GM23248 (cell line): ENCODE measurements around the gene LRRC2. TPM values are rescaled to one million over a fixed set of nuclear protein-coding genes. Genes with fewer than 3 reads are reported as not detected.

ENCODE experiments used
- DNase-seq: peaks from one replicate; pipeline ENCODE4 v3.0.0-alpha.2; 2015
- H2AFZ ChIP-seq: fragments of 200-600 bp; sonication (generic); 2 replicates; pipeline ENCODE4 v1.6.1; 2016; ENCODE audit warnings: antibody characterized with exemption
- H3F3A ChIP-seq: fragments of 200-600 bp; sonication (generic); 2 replicates; pipeline ENCODE4 v1.6.1; 2016; ENCODE audit warnings: mild to moderate bottlenecking, antibody characterized with exemption, mixed run types; ENCODE audit not compliant: insufficient read depth
- H3K27ac ChIP-seq: fragments of 200-600 bp; sonication (generic); 2 replicates; pipeline ENCODE4 v1.5.1; 2016; ENCODE audit warnings: mild to moderate bottlenecking
- H3K27me3 ChIP-seq: fragments of 200-600 bp; sonication (generic); replicated peaks from 2 replicates; pipeline ENCODE4 v1.6.1; 2016; ENCODE audit warnings: mild to moderate bottlenecking; ENCODE audit not compliant: insufficient read depth
- H3K36me3 ChIP-seq: fragments of 200-600 bp; sonication (generic); 2 replicates; pipeline ENCODE4 v1.6.1; 2016; ENCODE audit warnings: low read depth, mild to moderate bottlenecking
- H3K4me1 ChIP-seq: fragments of 200-600 bp; sonication (generic); 2 replicates; pipeline ENCODE4 v1.6.1; 2016; ENCODE audit warnings: mild to moderate bottlenecking; ENCODE audit not compliant: insufficient read depth
- H3K4me2 ChIP-seq: fragments of 200-600 bp; sonication (generic); one replicate; pipeline ENCODE4 v1.6.1; 2016; ENCODE audit warnings: mild to moderate bottlenecking; ENCODE audit not compliant: unreplicated experiment
- H3K4me3 ChIP-seq: fragments of 200-600 bp; sonication (generic); 2 replicates; pipeline ENCODE4 v1.5.1; 2016; ENCODE audit warnings: mild to moderate bottlenecking
- H3K79me2 ChIP-seq: fragments of 200-600 bp; sonication (generic); 2 replicates; pipeline ENCODE4 v1.6.1; 2016; ENCODE audit warnings: mild to moderate bottlenecking; ENCODE audit not compliant: insufficient read depth
- H3K9ac ChIP-seq: fragments of 200-600 bp; sonication (generic); 2 replicates; pipeline ENCODE4 v1.6.1; 2016; ENCODE audit warnings: mild to moderate bottlenecking
- H3K9me2 ChIP-seq: fragments of 200-600 bp; sonication (generic); 2 replicates; pipeline ENCODE4 v1.6.1; 2016; ENCODE audit warnings: mixed run types, mild to moderate bottlenecking, moderate library complexity; ENCODE audit not compliant: insufficient read depth
- H3K9me3 ChIP-seq: fragments of 200-600 bp; sonication (generic); one replicate; pipeline ENCODE4 v1.6.1; 2017; ENCODE audit warnings: low read depth
- H4K20me1 ChIP-seq: fragments of 200-600 bp; sonication (generic); 2 replicates; pipeline ENCODE4 v1.6.0; 2016; ENCODE audit not compliant: insufficient read depth
- EZH2 ChIP-seq: fragments of 200-600 bp; sonication (generic); IDR thresholded peaks from 2 replicates; pipeline ENCODE4 v1.6.1; 2018; ENCODE audit warnings: antibody characterized with exemption, mild to moderate bottlenecking; ENCODE audit not compliant: insufficient read depth, poor library complexity, severe bottlenecking
- EZH2phosphoT487 ChIP-seq: fragments of 200-600 bp; sonication (generic); IDR thresholded peaks from 2 replicates; pipeline ENCODE4 v1.6.1; 2018; ENCODE audit warnings: antibody characterized with exemption, moderate library complexity, mild to moderate bottlenecking, low read depth; ENCODE audit not compliant: insufficient read depth
- WGBS, 2 experiments: methylation state at CpG; one replicate each; pipeline ENCODE4 v1.1.6; 2015 to 2017; ENCODE audit warnings: low lambda C conversion rate in 2 of 2, low coverage in 1 of 2; ENCODE audit errors: missing lambda C conversion rate in 2 of 2; 5-methylcytosine and 5-hydroxymethylcytosine counted together
- in situ Hi-C: fragments of 300-500 bp; cut with MboI; formaldehyde crosslinking; loops from 2 replicates; pipeline ENCODE4 v1.15.0; 2020
- polyA plus RNA-seq: library from polyadenylated mRNA; unstranded; fragments of >200 nt; fragmentation: Nextera tagmentation; extraction: Ambion mirVana; gene quantifications from 2 replicates; pipeline ENCODE4 v1.2.1, GENCODE V29; 2016
- total RNA-seq: library from RNA; depleted of rRNA; stranded (reverse); fragments of >200 nt; shearing (Covaris generic); gene quantifications from 2 replicates; pipeline ENCODE4 v1.2.3, GENCODE V29; 2014

LRRC2 gene
- total and polyA plus RNA-seq, 2 experiments from 2014 or later: 10.8 to 16.7 TPM

DNA sequence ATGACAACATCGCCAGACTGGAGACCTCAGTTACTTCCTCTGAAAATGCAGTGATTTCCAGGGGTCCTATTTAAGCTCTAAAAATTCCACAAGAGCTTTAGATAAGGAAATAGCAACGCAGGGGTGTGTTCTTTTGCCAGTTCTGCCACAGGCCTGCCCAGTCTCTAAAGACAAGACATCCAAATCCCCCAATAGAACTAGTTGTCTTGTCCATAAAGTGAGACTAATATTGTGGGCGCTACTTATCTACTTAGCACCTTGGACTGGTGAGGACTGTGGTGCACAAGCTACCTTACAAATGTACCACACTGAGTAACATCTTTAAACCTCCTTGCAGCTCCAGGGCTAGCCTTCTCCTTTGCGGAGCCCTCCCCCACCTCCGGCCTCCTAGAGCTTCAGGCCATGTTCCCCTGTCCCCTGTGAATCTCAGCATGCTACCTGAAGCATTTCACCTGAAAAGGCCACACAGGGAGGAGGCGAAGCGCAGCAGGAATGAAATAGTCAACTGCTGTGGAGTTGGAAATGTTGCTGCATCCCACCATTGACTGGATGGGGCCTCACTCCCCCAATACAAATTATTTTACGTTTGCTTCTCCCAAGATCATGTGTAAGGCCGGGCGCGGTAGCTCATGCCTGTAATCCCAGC, 9.6 kb upstream of the LRRC2 start:
- in situ Hi-C loops: no loop called here
- H3K9me3 ChIP-seq: no peaks in the 10 kb centered on the region
- H3K36me3 ChIP-seq: no peaks in the 10 kb centered on the region
- no peaks in the 10 kb centered on the region for H3K27me3 ChIP-seq
- no peak overlapping the region for H2AFZ ChIP-seq
- H3K4me3 ChIP-seq: no peak overlapping the region
- no peak overlapping the region for H3K4me2 ChIP-seq
- H3K9ac ChIP-seq: no peak overlapping the region
- no peak for DNase-seq
- WGBS, 2 experiments: 88 to 90% methylated on average over 11 of the region's 11 CpGs
- H3K79me2 ChIP-seq: no peaks in the 10 kb centered on the region
- no peaks in the 10 kb centered on the region for H4K20me1 ChIP-seq
- no peaks in the 10 kb centered on the region for H3K4me1 ChIP-seq
- H3F3A ChIP-seq: no peaks in the 10 kb centered on the region
- no peak for TF ChIP-seq EZH2
- no peak for TF ChIP-seq EZH2phosphoT487
- H3K27ac ChIP-seq: no peak overlapping the region
- H3K9me2 ChIP-seq: no peaks in the 10 kb centered on the region

DNA sequence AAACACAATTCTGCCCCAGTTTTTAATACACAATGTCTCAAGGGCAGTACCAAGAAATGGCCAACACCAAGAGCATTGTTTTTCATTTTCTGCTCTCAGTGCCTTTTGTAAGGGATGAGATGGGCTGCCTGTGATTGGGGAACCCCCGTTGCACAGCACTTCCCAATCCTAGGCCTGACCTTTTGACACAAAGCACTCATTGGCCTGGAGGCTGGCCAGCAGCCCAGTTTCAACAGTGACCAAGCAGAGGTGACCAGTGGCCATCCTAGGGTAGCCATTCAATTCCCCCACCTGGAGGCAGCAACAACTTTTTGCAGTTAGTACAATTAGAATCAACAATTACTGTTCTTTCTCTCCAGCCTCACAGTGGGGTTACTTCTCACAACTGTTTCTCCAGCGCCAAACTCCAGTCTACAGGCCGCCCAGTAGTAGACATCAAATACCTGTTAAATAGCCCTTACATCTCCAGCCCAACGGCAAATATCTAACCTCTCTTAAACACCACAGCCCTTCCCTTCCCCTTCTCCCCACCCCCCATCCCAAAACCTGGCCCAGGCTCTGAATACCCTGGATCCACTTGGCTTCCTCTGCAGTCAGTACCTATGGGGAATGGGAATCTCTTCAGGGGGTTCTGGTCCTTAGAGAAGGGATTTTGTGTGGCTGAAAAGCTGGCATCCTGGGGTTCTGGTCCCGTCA, 8.9 kb upstream of the LRRC2 start:
- no peak overlapping the region for H3K4me3 ChIP-seq
- H3K9me3 ChIP-seq: no peaks in the 10 kb centered on the region
- in situ Hi-C loops: no loop called here
- TF ChIP-seq EZH2phosphoT487 (no peak), EZH2 (no peak)
- WGBS, 2 experiments: 82 to 88% methylated on average over 4 to 5 of the region's 5 CpGs
- no peaks in the 10 kb centered on the region for H3K9me2 ChIP-seq
- DNase-seq: no peak
- no peaks in the 10 kb centered on the region for H3K36me3 ChIP-seq
- H3K27ac ChIP-seq: no peak overlapping the region
- no peaks in the 10 kb centered on the region for H3F3A ChIP-seq
- H4K20me1 ChIP-seq: no peaks in the 10 kb centered on the region
- H3K79me2 ChIP-seq: no peaks in the 10 kb centered on the region
- H3K9ac ChIP-seq: no peak overlapping the region
- no peaks in the 10 kb centered on the region for H3K4me1 ChIP-seq
- no peak overlapping the region for H3K4me2 ChIP-seq
- no peak overlapping the region for H2AFZ ChIP-seq
- no peaks in the 10 kb centered on the region for H3K27me3 ChIP-seq

DNA sequence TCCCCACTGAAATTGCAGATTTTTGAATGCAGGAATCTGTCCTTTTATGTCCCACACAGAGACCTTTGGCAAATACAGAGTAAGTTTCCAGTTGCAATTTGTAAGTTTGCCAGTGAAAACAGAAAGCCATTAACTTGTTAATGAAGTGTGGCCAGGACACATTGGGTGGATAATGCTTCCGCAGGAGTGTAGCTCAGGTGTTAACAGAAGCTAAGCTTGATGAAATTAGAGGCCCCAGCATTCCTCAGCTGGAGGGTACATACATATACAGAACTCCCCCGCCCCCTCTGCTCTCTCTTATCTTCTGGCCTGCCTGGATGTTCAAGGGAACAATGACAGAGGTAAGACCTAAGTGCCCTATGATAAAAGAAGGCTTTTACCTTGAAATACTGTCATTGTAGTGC, 8.1 kb upstream of the LRRC2 start:
- no peaks in the 10 kb centered on the region for H3K79me2 ChIP-seq
- H3K36me3 ChIP-seq: no peaks in the 10 kb centered on the region
- no peaks in the 10 kb centered on the region for H3K9me2 ChIP-seq
- no peak overlapping the region for H2AFZ ChIP-seq
- H3K9ac ChIP-seq: no peak overlapping the region
- no peak overlapping the region for H3K27ac ChIP-seq
- no peaks in the 10 kb centered on the region for H3K27me3 ChIP-seq
- 95 to 96% methylated on average over 2 of the region's 2 CpGs for WGBS, 2 experiments
- no peak overlapping the region for H3K4me2 ChIP-seq
- TF ChIP-seq EZH2: no peak
- H3K4me1 ChIP-seq: no peaks in the 10 kb centered on the region
- in situ Hi-C loops: no loop called here
- H3F3A ChIP-seq: no peaks in the 10 kb centered on the region
- no peak overlapping the region for H3K4me3 ChIP-seq
- no peaks in the 10 kb centered on the region for H3K9me3 ChIP-seq
- no peaks in the 10 kb centered on the region for H4K20me1 ChIP-seq
- no peak for DNase-seq

DNA sequence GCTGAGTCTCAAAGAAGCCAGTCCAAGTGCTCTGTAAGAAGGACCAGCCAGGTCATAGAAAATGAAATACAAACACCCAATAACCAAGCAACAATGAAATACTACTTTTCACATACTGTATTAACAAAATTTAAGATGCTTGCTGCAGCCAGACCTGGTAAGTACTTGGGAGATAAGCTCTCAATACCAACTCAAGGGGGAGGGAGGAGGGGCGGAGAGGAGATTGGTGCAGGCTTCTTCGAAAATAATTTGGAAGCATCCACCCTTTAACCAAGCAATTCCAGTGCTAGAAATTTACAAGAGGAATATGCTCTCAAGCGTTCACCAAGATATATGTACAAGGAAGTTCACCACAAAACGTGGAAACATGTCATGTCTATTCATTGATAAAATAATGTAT, 7.6 kb upstream of the LRRC2 start:
- H3F3A ChIP-seq: no peaks in the 10 kb centered on the region
- no peaks in the 10 kb centered on the region for H3K27me3 ChIP-seq
- in situ Hi-C loops: no loop called here
- no peak overlapping the region for H3K27ac ChIP-seq
- no peak overlapping the region for H3K4me2 ChIP-seq
- no peak for DNase-seq
- H3K9me2 ChIP-seq: no peaks in the 10 kb centered on the region
- H2AFZ ChIP-seq: no peak overlapping the region
- no peak overlapping the region for H3K9ac ChIP-seq
- no peaks in the 10 kb centered on the region for H3K36me3 ChIP-seq
- no peaks in the 10 kb centered on the region for H4K20me1 ChIP-seq
- no peaks in the 10 kb centered on the region for H3K79me2 ChIP-seq
- H3K4me3 ChIP-seq: no peak overlapping the region
- TF ChIP-seq EZH2phosphoT487 (no peak), EZH2 (no peak)
- H3K4me1 ChIP-seq: no peaks in the 10 kb centered on the region
- WGBS, 2 experiments: 48 to 61% methylated on average over 4 of the region's 4 CpGs
- H3K9me3 ChIP-seq: no peaks in the 10 kb centered on the region
